T-helper 1 cell (primary cell): ENCODE results near the gene LRRN3.

Experiments used
- DNase-seq, 5 donors: peaks; one replicate each; pipeline ENCODE4 v3.0.0-alpha.2; 2012 to 2020

LRRN3 gene

DNA sequence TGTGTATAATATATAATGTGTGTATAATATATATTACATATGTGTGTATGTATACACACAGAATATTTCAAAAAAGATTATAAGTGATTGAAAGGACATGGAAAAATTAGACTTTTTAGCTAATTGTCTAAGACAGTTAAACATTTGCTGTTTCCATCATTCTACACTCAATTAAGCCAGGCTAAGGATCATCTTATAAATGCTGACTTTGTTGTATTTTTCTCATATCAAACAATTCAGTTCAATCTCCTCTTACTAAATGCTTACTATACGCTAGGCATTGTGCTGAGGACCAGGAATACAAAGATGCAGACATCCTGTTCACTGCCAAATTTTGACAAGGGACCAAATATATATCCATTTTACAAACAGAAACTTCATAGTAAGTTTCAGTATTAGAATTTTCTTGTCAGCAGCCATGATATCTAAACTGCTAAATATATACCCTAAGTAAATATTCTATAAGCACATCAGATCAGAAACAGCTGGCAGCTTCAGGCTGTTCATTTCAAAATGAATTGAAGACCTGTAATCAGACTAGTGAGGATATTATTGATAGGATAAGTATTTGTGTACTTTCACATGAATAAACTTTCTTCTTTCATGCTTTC, 10.3 kb upstream of the LRRN3 start:
- peak in 1 of 5 donors; percentile 33 for DNase-seq

DNA sequence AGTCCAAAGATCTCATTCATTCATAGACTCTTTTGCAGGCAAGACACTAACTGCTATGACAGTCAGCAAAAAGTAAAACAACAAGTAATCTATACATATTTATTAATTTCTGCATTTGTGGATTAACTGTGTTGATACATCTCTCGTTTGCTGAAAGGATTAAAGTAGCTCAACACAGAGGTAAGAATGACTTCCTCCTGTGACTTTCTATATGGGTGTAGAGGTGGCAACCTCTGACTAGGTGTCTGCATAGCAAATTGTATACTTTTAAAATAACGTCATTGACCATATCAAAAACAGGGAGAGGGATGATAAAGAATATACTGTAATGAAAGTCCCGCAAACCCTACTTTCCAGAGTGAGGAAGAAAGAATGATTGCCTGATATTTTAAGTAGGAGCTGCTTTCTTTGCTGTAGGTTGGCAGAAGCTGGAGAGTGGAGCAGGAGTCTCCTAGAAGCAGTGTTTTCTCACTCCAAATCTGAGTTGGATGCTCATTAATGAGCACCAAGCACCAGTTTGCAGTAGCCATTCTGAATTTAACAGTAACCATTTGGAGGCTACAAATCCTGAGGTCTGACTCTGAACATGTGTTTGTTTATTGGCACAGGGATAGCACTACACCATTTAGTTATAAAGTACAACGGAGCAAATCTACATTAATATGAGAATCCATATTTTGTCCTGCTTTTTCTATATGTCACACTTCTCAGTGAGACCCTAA, 9.2 kb upstream of the LRRN3 start:
- DNase-seq: peak in 1 of 5 donors; percentile 55

DNA sequence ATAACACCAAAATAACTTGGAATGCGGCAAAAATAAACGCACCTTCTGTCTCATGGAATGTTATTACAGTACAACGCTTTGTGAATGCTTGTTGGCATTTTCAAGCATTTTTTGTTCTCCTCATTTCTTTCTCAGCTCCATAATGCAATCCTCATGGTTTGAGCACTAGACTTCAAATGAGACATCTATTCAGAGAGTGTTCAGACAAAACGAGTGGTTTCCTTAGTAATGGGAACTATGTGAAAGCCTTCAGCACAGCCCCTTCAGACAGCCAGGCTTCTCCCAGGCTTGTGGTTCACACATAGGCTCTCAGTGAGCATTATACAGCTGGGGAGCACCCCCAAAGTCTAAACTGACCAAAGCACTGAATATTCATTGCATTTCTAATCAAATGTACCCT, 8.6 kb upstream of the LRRN3 start:
- peak in 1 of 5 donors; percentile 20 for DNase-seq

DNA sequence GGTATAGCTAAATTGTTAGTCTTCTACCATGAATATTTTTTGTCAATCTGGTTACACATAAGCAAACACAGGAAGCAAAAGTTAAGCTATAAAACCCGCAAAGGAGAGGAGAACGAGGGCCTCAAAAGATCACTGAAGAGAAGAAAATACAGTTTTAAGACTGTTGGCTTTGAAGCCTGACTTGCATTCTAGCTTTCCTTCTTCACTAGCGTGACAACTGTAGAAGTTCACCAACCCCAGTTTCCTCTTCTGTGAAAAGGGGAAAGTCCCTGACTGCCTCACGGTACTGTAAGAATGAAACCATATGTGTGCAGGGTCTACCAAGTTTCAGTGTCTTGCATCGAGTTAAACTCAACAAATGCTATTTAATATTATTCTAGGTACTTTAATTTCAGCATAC, 7.5 kb upstream of the LRRN3 start:
- peak in 3 of 5 donors; percentile 11 to 96 (median 31) for DNase-seq

DNA sequence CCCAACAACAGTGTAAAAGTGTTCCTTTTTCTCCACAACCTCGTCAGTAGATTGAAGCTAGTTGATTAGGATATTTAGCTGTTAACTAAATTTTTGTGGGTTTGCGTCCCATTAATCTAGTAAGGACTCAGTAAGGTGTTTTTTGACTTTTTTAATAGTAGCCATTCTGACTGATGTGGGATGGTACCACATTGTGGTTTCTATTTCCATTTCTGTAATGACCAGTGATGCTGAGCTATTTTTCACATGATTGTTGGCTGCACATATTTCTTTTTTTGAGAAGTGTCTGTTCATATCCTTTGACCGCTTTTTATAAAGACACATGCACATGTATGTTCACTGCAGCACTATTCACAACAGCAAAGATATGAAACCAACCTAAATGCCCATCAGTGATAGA, 5.6 kb upstream of the LRRN3 start:
- no peak for DNase-seq

DNA sequence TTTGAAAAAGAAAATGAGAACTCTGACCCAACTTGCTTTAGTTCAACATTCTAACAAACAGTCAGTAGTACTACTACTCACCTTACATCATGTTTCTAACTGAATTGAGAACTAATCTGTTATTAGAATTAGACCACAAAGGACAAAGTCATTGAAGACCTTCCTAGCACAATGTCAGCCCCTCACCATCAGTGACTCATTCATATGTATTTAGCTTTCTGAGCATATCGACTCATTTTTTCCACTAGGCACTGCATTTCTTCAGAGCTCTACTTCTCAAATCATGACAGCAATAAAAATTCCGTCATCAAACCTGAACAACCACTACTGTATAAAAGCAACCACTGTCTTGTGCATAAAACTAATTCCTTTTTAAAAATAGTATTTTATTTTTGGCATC, 4.4 kb upstream of the LRRN3 start:
- peak in 1 of 5 donors; percentile 61 for DNase-seq

DNA sequence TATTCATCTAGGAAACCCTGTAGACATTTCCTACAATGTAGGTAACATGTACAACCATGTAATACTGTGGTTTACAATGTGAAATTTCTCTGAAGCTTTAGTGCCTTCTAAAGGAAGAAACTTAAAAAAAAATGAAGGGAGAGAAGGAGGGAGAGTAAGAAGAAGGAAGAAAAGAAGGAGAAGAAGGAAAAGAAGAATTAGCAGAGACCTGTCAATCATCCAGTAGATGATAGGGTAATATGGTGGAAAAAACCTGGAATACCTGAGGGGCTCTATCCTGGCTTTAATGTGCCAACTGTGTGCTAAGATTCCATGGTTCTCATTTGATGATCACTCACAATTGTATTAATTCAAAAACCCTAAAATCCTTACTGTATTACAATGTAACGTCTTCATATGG, 2.6 kb upstream of the LRRN3 start:
- DNase-seq: no peak

DNA sequence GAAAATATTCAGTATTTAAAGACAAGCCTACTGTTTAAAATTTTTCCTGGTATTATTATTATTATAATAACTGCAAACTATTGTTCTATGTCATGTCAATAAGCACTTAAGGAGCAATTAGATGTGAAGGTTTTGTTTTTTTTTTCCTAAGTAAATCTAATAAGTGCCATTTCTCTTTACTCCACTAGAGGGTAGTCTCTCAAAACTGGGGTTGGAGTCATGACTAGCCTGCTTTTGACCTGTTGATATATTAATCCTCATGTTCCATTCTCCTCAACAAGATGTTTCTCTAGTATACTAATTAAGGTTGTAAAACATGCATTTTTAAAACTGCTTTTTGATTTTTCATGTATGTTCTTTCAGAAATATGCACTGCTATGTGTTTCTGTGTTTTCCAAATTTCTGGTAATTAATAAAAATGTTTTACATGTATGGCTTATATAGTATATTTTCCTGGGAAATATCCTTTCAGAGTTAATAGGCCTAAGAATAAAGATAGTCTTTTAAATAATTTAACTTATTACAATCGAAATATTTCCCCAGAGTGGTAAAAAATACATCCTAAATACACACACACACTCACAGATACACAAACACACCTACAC, 1.0 kb upstream of the LRRN3 start:
- DNase-seq: peak in 1 of 5 donors; percentile 68

DNA sequence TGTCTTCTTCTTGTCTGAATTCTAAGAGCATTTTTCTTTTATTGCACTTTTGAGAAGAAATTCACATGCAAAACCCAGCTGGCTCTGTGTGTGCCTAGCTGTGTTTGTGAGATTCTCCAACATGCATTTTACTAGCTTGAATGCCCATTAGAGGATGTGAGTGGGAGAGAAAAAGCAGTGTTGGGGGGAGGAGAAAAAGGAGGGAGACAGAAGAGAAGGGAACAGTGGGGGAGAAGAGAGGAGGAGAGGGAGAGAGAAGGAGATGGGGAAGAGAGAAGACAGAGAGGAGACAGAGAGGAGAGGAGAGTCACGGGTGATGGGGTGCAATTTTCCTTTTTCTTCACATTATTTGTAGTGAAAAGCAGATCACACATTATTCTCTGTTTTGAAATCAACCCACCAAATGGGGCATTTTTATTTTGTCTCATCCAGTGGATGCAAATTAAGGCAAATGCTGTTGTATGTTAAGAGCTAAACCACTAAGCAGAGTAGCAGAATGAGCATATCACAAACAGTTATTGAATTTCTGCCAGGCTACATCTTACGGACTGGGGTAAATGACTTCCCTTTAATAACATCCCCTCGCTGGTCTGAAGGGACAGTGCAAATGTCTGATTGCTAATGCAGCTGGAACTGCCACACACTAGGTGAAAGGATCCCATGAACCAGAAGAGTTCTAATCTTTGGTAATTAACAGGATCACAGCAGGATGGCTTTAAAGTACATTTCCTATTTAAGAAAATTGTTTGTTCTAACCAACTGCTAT, 849 bp downstream of the LRRN3 start:
- DNase-seq: peak in 1 of 5 donors; percentile 37

DNA sequence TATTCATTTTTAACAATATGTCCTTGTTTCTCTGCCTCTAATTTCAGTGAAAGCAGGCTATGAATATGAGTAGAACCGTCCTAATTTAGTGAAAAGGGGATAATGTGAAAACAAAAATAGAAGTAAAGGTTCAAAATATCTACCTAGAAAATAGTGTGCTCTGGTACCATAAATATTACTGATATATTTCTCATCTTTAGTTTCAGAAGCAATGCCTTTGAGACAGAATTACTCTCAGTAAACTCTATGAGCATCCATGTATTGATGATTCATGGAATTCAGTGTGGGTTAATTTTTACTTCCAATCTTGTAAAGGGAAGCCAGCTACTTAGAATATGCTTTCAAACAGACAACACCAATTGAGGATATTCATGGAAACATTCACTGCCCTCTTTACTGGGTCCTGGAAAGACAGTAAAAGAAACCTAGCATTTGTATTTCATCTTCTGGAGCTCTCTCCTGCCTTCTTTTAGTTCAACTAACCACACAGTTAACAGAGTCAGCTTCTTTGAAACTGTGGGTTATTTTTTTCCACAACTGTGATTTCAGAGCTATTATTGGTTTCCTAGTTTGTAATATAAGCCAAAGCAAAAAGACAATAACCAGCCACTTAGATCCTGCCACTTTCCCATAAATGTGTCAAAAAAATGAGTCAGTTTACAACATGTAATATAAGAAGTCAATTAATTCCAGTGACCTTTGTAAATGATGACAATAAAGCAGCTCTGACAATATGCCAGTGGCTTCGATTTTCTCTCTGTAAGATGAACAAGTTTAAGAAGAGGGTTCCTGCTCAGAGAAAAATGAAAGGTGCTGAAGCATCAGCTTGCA, 1.7 kb downstream of the LRRN3 start:
- DNase-seq: no peak

DNA sequence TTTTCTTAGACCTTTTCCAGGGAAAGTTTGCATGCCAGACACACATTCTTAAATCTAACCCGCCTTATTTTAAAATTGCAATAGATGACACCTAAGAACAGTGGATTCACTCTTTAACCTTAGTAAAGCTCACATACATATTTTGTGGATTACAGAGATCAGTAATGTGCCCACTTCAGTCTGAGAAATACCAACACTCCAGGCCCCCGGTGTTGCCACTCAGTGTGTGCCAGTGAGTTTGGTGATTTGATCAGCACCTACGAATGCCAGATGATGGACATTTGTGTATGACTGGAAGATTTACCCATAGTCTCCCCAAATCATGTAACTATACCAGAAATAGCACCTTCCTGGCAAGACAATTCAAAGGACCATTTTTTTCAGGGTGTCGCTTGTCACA, 2.6 kb downstream of the LRRN3 start:
- no peak for DNase-seq

DNA sequence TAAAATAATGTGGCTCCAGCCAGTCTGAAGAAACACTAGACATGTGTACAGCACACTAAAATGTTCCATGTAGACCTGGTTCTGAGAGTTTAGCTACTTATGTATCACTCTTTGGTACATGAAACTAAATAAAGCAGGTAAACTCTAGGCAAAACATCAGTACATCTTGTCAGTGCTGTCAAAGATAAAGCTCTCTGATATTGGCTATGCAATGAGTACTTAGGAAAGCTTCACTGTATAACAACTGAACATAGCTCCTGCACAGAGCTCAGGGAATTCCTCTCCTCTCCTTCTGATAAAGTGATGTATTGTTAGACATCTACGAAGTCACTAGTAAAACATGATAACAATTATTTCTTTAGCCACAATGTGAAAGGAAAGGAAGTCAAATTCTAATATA, 3.5 kb downstream of the LRRN3 start:
- no peak for DNase-seq

DNA sequence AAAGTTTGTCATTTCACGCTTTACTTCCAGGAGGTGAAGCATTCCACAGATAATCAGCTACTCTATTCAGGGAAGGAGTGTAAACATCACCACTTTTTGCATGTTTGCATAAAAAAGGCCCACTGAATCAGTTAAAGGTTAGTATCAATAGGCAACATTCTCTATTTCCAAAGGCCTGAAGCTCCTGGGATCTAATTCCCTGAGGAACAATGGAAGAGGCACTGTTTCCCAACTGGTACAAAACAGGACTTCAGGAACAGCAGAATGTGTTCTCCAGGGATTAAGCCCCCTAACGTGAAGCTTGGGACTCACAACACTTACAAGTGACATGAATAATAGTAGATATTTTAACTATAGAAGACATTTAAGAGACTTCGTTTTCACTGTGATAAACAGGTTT, 6.1 kb downstream of the LRRN3 start:
- no peak for DNase-seq

DNA sequence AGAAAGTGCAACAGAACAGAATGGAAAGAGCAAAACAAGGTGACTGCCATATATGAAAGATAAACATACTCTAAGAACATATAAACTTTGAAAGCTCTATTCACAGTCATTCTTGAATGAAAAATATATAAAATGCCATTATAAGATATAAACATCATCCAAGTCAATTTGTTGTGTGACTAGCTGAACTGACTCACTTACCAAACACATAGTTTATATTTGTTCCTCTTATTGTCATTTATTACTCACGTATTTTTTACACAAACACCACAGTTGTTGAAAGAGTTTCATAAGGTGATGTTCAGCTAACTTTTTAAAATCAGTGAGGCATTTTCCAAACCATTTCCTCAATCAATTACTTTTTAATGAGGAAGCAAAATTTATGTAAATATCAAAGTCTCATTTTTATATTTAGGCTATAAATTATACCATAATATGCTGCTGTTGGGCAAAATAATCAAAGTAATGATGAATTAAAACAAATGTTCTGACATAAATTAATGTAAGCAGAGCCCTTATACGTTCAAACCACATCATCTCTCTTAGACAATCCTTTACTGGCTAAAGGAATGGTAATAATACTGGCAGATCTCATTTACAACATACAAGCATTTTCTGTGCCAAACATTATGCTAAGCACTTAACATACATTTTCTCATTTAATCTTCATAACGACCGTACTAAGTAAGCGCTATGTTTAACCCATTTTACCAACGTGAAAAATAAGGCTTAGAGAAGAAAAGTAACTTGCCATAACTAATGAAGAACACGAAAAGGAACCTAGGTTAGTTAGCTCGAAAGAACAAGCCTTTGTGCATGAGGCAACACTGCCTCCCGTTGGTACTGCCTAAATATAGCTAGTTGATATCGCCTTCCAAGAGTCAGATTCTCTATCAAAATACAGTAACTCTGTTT, 7.3 kb downstream of the LRRN3 start:
- DNase-seq: peak in 4 of 5 donors; percentile 12 to 76 (median 35)

DNA sequence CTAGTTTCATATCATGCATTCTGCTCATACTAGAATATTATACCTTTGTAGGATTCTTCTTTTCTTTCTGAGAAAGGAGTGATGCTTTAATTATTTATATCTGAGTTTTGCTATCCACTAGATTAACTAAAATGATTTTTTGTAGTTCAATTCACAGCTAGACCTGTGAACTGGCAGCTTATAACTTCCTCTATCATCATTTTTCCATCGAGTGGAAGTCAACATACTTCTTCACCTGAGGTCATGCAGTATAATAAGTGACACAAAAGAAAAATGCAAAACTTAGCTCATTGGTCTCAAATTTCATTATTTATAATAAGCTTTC, 8.0 kb downstream of the LRRN3 start:
- DNase-seq: no peak

DNA sequence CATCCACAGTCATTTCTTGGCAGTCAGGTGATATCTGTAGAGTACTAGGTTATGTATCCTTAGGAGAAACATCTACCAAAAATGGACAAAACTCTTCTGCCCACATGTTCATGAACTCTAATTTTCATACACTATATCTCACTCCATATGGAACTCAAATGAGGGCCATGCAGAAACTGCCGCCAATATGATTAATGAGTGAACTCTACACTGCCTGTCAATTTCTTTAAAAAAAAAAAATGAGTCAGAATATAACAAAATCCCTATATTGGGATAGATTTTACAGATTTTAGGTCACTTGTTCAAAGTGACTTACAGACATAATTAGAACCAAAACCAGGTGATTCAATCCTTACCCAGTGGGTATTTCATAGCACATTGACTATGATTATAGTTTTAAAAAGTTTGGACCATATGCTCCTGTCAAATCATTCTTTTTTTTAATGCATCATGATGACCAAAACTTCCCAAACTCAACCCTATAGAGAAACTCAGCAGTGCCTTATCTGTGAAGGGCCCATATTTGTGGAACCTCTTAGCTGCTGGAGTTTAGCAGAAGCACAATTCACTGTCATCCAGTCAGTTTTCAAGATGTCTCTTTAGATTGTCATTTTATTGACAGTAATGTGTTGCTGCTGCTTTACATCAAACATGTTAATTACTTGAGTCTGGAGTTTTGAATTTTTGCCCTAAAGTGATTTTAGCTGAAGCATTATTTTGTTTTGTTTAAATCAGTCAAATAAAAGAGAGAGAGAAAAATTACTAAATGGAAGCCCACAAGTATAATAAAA, 11.1 kb downstream of the LRRN3 start:
- no peak for DNase-seq

DNA sequence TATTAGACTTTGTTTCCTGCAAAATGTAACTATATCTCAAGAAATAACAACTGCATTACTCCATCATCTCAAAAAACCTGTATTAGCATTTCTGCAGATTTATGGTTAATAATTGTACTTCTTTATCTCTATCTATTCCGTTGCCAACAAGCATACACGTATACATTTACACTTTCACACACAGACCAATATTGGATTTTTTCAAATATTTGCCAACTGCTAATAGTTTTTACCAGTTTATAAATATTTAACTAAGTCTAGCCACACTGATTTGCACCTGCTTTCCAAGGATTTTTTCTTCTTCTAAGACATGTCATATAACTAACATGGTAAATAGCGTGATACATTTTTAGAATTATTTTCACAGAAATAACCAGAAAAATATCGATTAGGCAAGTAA, 12.2 kb downstream of the LRRN3 start:
- DNase-seq: no peak

DNA sequence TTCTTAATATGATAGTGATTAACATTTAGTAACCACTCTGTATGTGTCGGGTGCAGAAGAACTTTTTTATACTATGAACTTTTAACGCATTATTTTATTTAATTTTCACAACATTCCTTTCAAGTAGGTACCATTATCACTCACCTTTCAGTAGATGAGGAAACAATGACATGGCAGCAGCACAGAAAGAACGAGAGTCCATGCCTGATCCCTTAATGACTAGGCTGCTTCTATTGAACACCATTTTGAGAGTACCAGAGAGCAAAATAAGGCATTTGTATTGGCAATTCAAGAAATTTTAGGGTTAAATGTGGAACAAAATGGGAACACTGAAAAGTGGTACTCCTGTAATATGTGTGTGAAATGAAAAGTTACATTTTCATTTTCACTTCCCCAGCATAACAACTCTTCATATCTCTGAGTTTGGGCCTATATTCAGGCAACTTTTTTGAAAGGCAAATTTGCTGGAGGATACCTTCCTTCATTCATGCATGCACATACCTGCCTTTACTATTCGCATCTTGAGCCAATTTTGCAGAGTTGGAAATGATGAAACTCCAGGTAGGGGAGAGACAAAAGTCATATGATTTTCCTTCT, 12.8 kb downstream of the LRRN3 start:
- no peak for DNase-seq

DNA sequence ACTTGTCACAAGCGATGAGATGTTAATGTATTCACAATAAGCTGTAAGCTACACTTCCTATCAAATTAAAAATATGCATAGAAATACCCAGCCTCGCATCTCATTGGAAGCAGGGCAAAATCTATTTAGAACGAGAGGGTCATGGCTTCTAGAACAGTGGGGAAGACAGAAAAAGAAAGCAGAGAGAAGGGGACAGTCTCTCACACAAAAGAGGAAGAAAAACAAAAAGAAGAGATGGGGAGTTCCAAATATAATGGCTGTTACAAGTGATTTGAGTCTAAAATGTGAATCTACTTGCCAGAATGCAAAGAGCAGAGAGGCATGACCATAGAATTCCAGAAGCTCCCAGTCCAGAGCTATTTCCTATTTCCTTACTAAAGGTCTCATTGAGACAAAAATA, 13.8 kb downstream of the LRRN3 start:
- DNase-seq: no peak

DNA sequence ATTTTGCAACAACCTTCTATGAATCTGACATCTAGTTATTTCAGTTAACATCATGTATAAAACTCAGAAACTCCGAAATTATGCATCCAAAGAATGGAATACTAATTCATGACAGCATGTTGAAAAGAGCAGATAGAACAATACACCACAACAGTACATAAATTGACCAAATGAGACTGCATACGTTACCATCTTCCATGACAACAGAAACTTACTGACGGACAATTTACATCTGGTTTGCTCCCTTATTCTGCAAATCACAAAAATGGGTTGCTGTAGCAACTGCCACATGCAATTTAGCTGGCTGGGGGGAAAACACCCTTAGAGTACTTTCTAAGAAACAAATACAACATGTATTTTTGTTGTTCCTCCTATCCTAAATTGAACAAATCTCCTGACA, 14.3 kb downstream of the LRRN3 start:
- no peak for DNase-seq
